GM18861 (cell line): ENCODE data around the gene ETS1.
A peak's percentile ranks its signal among the peaks of the same experiment; 100 is the strongest.

Source experiments
- ATAC-seq: cut with Tn5 transposase; IDR thresholded peaks from one replicate; pipeline ENCODE4 v1.9.1; 2021; ENCODE audit not compliant: unreplicated experiment

Gene ETS1

GRCh38 chr11:128546916-128547315 is 40.4 kb downstream of the ETS1 start:
- no peak for ATAC-seq

DNA sequence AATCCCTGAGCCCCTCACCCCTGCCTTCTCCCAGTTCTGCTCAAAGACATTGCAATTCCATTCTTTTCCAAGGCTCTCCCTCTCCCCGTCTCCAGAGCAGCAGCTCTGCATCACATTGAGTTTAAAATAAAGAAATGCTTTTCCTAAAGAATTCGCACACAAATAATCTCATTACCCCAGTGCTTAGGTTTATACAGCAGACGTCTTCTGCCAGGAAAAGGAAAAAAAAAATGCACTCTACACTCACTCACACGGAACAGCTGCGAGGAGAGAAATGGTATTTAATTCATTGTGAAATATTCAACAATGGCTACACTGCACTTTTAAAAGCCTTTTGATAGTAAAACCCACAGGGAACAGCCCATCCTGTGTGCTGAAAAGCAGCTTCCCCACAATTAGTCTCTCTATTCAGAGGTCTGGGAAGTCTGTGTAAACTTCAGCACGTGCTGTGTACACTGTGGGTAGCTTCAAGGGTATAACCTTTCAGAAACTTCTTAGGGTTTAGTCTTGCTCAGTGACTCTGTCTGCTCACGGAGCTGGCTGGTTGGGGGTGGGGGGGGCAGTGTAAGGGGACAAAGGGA is 42.8 kb downstream of the ETS1 start:
- ATAC-seq: no peak

GRCh38 chr11:128540469-128540868 is 46.9 kb downstream of the ETS1 start:
- ATAC-seq: no peak

GRCh38 chr11:128536506-128536905 is 50.9 kb downstream of the ETS1 start:
- no peak for ATAC-seq

GRCh38 chr11:128535468-128536457 is 51.6 kb downstream of the ETS1 start:
- ATAC-seq: no peak

DNA sequence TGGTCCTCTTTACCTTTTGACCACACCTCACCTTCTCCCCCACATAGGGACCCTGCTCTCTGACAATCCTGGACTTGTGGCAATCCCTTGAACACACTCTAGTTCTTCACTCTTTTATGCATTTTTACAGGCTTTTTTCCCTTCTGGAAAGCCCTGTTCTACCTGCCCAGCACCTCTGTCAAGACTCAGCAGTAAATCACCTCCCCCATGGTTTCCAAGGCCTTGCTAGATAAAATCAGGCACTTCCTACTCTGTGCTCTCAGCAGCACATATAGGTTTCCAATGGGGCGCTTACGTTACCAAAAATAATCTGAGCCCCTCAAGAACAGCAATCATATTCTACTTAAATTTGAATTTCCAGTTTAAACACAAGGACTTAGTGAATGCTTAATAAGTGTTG is 53.9 kb downstream of the ETS1 start:
- no peak for ATAC-seq

- no peak for ATAC-seq
Observed at GRCh38 chr11:128532572-128533091, 54.7 kb downstream of the ETS1 start.

- no peak for ATAC-seq
Observed at GRCh38 chr11:128532016-128532571, 55.3 kb downstream of the ETS1 start.

- no peak for ATAC-seq
Observed at GRCh38 chr11:128531588-128531987, 55.8 kb downstream of the ETS1 start.

DNA sequence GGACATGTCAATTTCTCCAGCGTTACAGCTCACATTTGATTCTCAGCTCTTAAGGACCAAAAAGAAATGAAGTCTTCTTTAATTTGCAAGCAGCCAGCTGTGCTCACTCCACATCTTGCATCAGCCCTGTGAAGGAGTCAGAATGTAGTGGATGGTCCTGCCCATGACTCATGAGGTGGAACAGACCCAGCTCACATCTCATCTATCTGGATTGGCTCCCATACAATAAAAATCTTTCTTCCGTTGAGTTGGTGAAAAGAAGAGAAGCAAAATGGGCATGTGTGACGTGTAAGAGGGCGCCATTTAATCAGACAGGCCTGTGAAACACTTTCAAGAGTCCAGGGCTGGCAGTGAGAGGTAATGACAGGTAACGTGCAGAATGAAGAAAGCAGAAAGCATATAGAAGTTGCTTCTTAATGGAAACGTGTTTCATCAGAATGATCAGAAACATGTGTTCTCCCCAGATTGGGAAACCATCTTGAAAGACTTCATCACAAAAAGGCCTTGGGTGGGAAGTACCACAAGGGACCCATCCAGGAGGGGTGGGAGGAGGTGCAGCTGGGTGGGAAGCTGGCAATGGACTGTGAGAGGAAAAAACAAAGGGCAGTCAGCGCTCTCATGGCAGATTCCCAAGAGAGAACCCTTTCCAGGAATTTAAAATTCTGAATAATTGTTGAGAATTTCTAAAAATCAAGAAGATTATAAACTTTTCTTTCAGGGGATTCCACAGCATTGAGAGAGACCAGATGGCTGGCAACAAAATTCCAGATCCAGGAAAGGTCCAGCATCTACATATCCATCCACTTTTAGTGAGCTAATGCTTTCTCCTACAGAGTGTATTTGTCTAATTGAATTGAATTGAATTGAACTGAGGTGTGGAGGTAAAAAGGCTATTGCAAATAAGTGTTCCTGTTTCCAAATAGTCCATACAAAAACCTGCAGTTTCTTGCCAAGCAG is 57.0 kb downstream of the ETS1 start:
- no peak for ATAC-seq

GRCh38 chr11:128528294-128528693 is 59.1 kb downstream of the ETS1 start:
- no peak for ATAC-seq

DNA sequence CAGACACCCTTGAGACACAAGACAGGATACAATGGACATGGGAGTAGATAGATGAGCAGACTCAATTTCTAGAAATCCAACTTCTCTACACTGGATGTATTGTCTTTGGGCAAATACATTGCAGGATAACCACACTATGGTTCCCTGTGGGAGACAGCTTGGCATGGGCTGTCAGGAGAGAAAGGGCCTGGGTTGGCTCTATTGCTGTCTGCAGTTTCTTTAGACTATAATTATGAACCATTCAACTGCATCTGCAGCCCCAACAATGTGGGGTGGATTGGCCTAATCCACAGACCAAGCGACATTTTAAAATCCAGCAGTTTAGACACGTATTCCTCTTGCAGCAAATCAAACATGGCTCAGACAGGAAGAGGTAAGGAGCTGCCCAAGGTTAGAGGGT is 60.3 kb downstream of the ETS1 start:
- ATAC-seq: no peak

- no peak for ATAC-seq
Observed at GRCh38 chr11:128525411-128526243, 61.7 kb downstream of the ETS1 start.

DNA sequence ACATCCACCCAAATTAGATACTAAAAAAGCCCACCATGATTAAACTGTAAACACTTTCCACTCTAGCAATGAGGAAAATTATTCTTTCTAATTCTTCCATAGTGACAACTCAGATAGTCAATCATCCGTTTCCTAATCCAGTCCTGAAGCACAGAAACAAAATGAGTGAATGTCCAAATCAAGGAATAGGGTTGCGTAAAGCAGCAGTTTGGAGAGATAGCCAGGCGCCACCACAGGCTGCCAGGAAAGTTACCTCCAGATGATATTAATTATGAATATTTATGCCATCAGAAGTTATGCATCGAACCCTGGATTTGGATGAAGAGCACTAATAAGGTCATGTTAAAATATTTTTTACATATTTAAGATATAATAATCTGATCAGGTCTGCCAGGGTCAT is 63.2 kb downstream of the ETS1 start:
- ATAC-seq: no peak

GRCh38 chr11:128523641-128524040 is 63.7 kb downstream of the ETS1 start:
- ATAC-seq: no peak

DNA sequence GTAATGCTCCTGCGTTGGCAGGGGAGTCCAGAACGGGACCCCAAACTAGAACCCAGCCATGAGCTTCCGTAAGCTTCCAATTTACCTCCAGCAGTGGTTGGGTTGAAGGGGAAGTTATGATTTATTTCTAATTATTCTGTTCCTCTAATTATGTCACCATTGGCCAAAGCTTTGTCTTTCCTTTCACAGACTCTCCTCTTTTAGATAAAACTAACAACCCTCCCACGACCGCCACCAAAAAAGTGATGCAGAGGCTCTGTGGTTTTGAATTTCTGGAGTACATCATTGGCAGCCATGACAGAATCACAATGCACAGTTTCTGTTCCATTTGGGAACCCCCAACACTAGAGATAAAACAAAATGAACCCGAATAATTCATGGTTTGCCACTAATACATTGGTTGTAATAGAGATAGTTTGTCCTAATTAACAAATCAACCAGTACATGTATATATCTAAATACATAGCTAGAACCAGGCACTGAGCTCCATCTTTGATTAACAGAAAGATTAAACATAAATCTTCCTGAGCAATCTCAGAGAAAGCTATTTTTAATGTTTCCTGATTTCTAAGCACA is 64.3 kb downstream of the ETS1 start:
- ATAC-seq: no peak

DNA sequence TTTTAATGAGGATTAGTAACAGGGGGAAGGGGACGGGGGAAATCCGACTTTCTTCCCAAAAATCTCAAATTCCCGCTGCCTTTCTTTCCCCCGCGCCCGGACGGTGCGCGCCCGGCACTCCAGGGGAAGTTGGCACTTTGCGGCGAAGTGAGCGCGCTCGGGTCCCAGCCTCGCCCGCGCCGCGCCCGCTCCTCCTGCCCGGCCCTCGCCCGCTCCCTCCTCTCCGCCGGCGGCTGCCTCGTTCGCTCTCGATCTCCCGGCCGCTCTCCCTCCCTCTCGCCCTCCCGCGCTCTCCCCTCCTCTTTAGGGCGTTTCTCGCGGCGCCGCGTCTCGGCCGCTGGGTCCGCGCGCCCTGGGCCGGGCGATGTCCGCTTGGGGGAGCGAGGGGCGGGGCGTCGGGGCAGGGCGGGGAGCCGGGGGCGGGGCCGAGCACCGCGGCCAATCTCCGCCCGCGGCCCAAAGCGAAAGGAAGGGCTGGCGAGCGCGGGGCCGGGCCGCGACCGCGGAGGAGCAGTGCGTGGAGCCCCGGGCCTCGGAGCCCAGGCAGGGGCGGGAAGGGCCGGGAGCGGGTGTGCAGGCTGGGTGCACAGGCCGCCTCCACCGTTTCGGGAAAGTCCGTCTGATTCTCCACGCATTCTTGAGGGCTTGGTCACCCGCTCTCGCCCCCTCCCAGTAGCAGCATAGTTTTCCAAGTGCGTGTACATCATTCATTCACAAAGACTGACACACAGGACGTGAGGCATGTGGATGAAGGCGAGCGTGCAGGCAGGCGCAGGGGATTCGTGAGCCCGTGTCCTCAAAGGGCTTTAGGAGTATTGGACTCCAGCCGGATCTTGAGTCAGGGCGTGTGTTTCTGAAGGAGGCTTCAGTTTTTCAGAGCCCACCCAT is 65.1 kb downstream of the ETS1 start:
- peak; percentile 64 for ATAC-seq

DNA sequence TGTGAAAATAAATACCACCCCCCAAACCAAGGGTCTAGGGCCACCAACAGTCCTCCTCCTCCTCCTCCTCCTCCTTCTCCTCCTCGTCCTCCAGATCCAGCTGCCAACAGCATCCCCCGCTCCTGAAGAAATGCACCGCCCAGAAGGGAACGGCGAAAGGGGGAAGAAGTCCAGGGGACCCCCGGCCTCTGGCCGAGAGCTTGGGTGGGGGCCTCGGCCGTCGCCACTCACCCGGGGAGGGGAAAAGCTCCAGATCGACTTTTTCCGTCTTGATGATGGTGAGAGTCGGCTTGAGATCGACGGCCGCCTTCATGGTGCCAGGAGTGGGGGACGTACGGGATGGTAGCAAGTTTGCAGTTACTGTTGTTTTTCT is 65.7 kb downstream of the ETS1 start:
- no peak for ATAC-seq
